HG03378 (cell line): ENCODE results near the gene SPRED2.

Source experiments
- ATAC-seq: cut with Tn5 transposase; IDR thresholded peaks from one replicate; pipeline ENCODE4 v1.9.1; 2021; ENCODE audit warnings: mild to moderate bottlenecking, moderate library complexity; ENCODE audit not compliant: unreplicated experiment

The SPRED2 gene

GRCh38 chr2:65388596-65389390 lies 43.6 kb downstream of the SPRED2 start:
- ATAC-seq, result no peak

GRCh38 chr2:65388051-65388531 lies 44.3 kb downstream of the SPRED2 start:
- peak; percentile 81 for ATAC-seq

- no peak for ATAC-seq
Measured at GRCh38 chr2:65386989-65387388, 45.4 kb downstream of the SPRED2 start.

- ATAC-seq, result no peak
Measured at GRCh38 chr2:65386344-65386743, 46.1 kb downstream of the SPRED2 start.

GRCh38 chr2:65383541-65384488 lies 48.6 kb downstream of the SPRED2 start:
- ATAC-seq, result no peak

GRCh38 chr2:65382776-65383357 lies 49.5 kb downstream of the SPRED2 start:
- peak; percentile 60 for ATAC-seq

GRCh38 chr2:65382323-65382722 lies 50.1 kb downstream of the SPRED2 start:
- ATAC-seq, result peak; percentile 3

GRCh38 chr2:65381607-65382051 lies 50.8 kb downstream of the SPRED2 start:
- ATAC-seq, result no peak

- ATAC-seq, result no peak
Measured at GRCh38 chr2:65380255-65380654, 52.1 kb downstream of the SPRED2 start.

GRCh38 chr2:65379721-65380171 lies 52.7 kb downstream of the SPRED2 start:
- no peak for ATAC-seq

GRCh38 chr2:65379223-65379622 lies 53.2 kb downstream of the SPRED2 start:
- ATAC-seq, result no peak

- no peak for ATAC-seq
Measured at GRCh38 chr2:65378290-65378689, 54.1 kb downstream of the SPRED2 start.

GRCh38 chr2:65377556-65378192 lies 54.7 kb downstream of the SPRED2 start:
- no peak for ATAC-seq

GRCh38 chr2:65375723-65376122 lies 56.7 kb downstream of the SPRED2 start:
- no peak for ATAC-seq

- ATAC-seq, result no peak
Measured at GRCh38 chr2:65374999-65375398, 57.4 kb downstream of the SPRED2 start.

- no peak for ATAC-seq
Measured at GRCh38 chr2:65374575-65374974, 57.8 kb downstream of the SPRED2 start.

- ATAC-seq, result no peak
Measured at GRCh38 chr2:65373365-65373918, 59.0 kb downstream of the SPRED2 start.

GRCh38 chr2:65372619-65373018 lies 59.8 kb downstream of the SPRED2 start:
- no peak for ATAC-seq

GRCh38 chr2:65371074-65371434 lies 61.3 kb downstream of the SPRED2 start:
- no peak for ATAC-seq

- peak; percentile 45 for ATAC-seq
Measured at GRCh38 chr2:65370387-65371073, 61.9 kb downstream of the SPRED2 start.
